ENCODE measurements around the gene TGFBR3L. TPM values are rescaled to one million over a fixed set of nuclear protein-coding genes. Genes with fewer than 3 reads are reported as not detected.
"Not testable (repeated sequence)": the region's sequence is repeated elsewhere in the genome, so short reads cannot be mapped to it uniquely, and the experiment has no call there.

Gene TGFBR3L
- total RNA-seq, 2 experiments from 2014 or later, result 2.6 to 3.2 TPM

DNA sequence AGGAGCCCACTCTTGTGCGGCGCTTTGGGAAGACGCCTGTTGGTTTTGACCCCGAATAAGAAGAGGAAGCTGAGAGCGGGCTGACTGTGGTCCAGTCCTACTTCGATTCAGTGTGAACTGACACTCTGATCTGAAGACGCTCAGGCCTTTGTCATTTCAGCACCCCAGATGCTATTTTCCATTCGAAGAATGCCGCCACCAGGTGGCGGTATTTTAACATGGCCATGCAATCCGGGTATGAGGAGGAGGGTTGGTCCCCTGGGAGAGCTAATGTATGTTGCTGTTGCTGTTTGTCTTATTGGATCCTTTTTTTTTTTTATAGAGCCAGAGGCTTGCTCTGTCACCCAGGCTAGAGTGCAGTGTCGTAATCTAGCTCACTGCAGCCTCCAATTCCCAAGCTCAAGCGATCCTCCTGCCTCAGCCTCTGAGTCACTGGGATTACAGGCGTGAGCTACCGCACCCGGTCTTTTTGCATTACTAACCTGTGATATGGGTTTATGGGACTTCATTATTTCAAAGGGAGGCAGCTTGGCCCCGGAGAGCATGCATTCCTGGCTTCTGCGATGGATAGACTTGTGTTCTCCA lies 29.6 kb downstream of the TGFBR3L start:
- intact Hi-C loops (cut with DNase I, micrococcal nuclease), result loop anchor here (1.0 to 10.0 kb wide), 6 partner anchors 58 to 378 kb away; partner anchors contain the start of genes ELAVL1 (in 1 of the 2), NDUFA7 (in 1 of the 2) and RPS28 (in 1 of the 2)
- Mint-ChIP-seq H3K27me3 (no peaks in the 10 kb centered on the region), H3K36me3 (ENCODE audit: low read depth) (peaks cover 14% of the 10 kb centered on the region), H3K4me3 (peak overlapping the region; percentile 90), H3K9me3 (ENCODE audit: low read depth) (no peaks in the 10 kb centered on the region), H3K27ac (peak overlapping the region; percentile 90), H3K4me1 (peaks cover 27% of the 10 kb centered on the region)
- ChIA-PET CTCF (interaction anchor here (0.5 to 2.4 kb wide), 33 partner anchors 14 to 593 kb away, joined by 3 to 24 read pairs (median 4); partner anchors contain the start of genes CTXN1, ELAVL1, MAP2K7 and MARCHF2), POLR2A (interaction anchor here (0.5 to 2.3 kb wide), 12 partner anchors 15 to 763 kb away, joined by 3 to 17 read pairs (median 4); partner anchors contain the start of genes MAP2K7, PET100, SNAPC2 and XAB2)
- peak; percentile 94 for DNase-seq
- ATAC-seq, result peak; percentile 52

- H3K9me3 Mint-ChIP-seq (ENCODE audit: low read depth), result no peaks in the 10 kb centered on the region
- no peak for DNase-seq
- no peak overlapping the region for H3K4me3 Mint-ChIP-seq
- ChIA-PET POLR2A (no interaction called here), CTCF (interaction anchor here (0.5 kb wide), 1 partner anchor 50 kb away, joined by 3 read pairs; no protein-coding TSS in a partner anchor)
- H3K4me1 Mint-ChIP-seq, result peaks cover 10% of the 10 kb centered on the region
- no peak overlapping the region for H3K27ac Mint-ChIP-seq
- intact Hi-C loops (cut with DNase I, micrococcal nuclease), result loop anchor here in 1 of 2 experiments (10.0 kb wide), 1 partner anchor 307 kb away; no protein-coding TSS in a partner anchor
- peaks cover 3% of the 10 kb centered on the region for H3K36me3 Mint-ChIP-seq (ENCODE audit: low read depth)
- no peaks in the 10 kb centered on the region for H3K27me3 Mint-ChIP-seq
- no peak for ATAC-seq
These were observed 33.3 kb downstream of the TGFBR3L start for GRCh38 chr19:7947939-7948338.

DNA sequence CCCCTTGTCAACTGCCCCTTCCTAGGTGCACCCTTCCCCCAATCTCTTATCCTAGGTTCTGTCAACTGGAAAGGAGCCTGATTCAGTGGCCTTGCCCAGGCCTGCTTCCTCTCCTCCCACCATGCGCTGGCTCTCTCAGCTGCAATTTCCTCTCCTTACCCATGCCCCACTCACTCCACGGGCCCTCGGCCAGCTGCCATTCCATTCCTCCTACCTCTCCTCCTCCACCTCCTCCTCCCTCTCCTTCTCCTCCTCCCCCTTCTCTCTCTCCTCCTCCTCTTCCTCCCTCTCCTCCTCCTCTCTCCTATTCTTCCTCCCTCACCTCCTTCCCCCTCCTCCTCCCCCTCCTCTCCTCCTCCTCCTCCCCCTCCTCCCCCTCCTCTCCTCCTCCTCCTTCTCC lies 38.4 kb downstream of the TGFBR3L start:
- POLR2A ChIA-PET, result no interaction called here
- CTCF ChIA-PET, result no interaction called here

DNA sequence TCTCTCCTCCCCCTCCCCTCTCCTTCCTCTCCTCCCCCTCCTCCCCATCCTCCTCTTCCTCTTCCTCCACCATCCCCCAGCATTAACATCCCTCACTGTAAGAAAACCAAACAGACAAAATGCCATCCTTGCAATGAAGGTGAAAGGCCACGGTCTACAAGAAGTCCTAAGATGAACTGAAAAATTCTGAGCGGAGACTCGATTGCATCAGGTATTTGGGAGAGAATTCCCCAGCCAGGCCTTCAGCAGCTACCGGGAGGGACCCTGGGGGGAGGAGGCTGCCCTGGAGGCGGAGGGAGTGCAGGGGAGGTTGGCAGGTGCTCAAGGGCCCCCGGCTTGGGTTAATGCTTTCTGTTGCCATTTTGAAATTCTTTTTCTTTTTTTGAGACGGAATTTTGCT lies 38.9 kb downstream of the TGFBR3L start:
- H3K4me3 Mint-ChIP-seq, result no peak overlapping the region
- no peak overlapping the region for H3K27ac Mint-ChIP-seq
- ATAC-seq, result no peak
- DNase-seq, result no peak
- ChIA-PET POLR2A (interaction anchor here (0.6 kb wide), 1 partner anchor 288 kb away, joined by 4 read pairs; no protein-coding TSS in a partner anchor), CTCF (no interaction called here)
- H3K4me1 Mint-ChIP-seq, result no peaks in the 10 kb centered on the region
- no peaks in the 10 kb centered on the region for H3K36me3 Mint-ChIP-seq (ENCODE audit: low read depth)
- intact Hi-C loops (cut with DNase I, micrococcal nuclease), result no loop called here
- H3K27me3 Mint-ChIP-seq, result no peaks in the 10 kb centered on the region
- H3K9me3 Mint-ChIP-seq (ENCODE audit: low read depth), result no peaks in the 10 kb centered on the region

More for the DNA sequence above, 38.4 kb downstream of the TGFBR3L start:
- ATAC-seq (no peak), DNase-seq (no peak)
- Mint-ChIP-seq H3K4me3 (no peak overlapping the region), H3K36me3 (ENCODE audit: low read depth) (no peaks in the 10 kb centered on the region), H3K9me3 (ENCODE audit: low read depth) (no peaks in the 10 kb centered on the region), H3K4me1 (no peaks in the 10 kb centered on the region), H3K27ac (no peak overlapping the region), H3K27me3 (no peaks in the 10 kb centered on the region)
- intact Hi-C loops (cut with DNase I, micrococcal nuclease), result no loop called here

DNA sequence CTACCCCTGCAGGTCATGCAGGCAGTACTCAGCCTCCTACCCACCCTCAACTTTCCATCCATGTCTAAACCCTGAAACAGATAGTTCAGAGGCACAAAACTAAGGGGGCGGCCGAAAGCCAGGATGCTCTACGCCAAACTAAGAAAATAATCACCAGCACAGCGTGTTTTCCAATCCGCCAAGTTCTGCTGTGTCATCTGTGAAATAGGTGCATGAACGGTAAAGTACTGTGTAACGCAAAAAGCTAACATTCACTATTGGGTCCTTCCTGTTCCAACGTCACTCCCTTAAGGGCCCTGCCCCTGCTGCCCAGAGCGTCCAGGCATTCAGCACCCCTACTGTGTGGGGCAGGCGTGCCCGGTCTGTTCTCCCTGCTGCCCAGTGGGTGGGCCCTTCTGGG lies 41.1 kb downstream of the TGFBR3L start:
- Mint-ChIP-seq H3K4me3 (no peak overlapping the region), H3K4me1 (no peaks in the 10 kb centered on the region), H3K36me3 (ENCODE audit: low read depth) (no peaks in the 10 kb centered on the region), H3K27me3 (no peaks in the 10 kb centered on the region), H3K9me3 (ENCODE audit: low read depth) (no peaks in the 10 kb centered on the region), H3K27ac (no peak overlapping the region)
- intact Hi-C loops (cut with DNase I, micrococcal nuclease), result no loop called here
- ChIA-PET CTCF (no interaction called here), POLR2A (interaction anchor here (0.6 kb wide), 1 partner anchor 358 kb away, joined by 4 read pairs; no protein-coding TSS in a partner anchor)
- ATAC-seq (no peak), DNase-seq (no peak)

DNA sequence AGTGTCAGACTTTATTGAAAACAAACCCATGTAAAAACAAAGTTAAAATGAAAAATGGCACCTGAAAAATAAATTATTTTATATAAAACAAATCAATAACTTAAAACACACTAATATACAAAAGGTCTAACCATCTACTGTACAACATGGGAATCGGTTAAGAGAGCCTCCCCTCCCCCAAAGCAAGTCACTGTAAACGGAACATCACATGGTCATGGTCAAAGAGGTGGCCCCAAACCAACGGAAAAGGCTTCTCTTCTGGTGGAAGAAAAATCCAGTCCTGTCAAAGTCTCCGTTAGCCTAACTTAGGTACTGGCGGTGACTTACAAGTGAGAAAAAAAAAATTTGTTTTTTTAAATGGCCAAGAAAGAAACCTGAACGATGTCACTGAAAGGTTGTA lies 44.6 kb downstream of the TGFBR3L start:
- ATAC-seq (no peak), DNase-seq (no peak)
- ChIA-PET POLR2A (interaction anchor here (1.4 kb wide), 1 partner anchor 16 kb away, joined by 4 read pairs; the partner anchor contains the start of gene TIMM44), CTCF (interaction anchor here (0.6 to 1.0 kb wide), 2 partner anchors 15 to 30 kb away, joined by 3 to 6 read pairs; no protein-coding TSS in a partner anchor)
- peak overlapping the region; percentile 37 for H3K27ac Mint-ChIP-seq
- H3K9me3 Mint-ChIP-seq (ENCODE audit: low read depth), result no peaks in the 10 kb centered on the region
- intact Hi-C loops (cut with DNase I, micrococcal nuclease), result no loop called here
- H3K36me3 Mint-ChIP-seq (ENCODE audit: low read depth), result peaks cover 12% of the 10 kb centered on the region
- H3K4me1 Mint-ChIP-seq, result no peaks in the 10 kb centered on the region
- H3K27me3 Mint-ChIP-seq, result no peaks in the 10 kb centered on the region
- H3K4me3 Mint-ChIP-seq, result no peak overlapping the region

DNA sequence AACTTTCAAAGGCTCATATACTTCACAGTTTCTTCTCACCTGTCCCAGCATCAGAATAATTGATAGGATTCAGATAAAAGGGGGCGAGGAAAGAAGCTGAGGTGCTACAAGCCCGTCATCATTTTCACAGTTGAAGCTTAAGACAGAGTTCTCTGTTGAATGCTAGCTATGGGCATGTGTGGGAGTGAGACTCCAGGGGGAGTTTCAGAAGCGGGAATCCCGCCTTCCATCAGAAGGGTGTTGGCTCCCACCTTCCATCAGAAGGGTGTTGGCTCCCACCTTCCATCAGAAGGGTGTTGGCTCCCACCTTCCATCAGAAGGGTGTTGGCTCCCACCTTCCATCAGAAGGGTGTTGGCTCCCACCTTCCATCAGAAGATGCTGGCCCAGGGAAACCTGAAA lies 46.5 kb downstream of the TGFBR3L start:
- intact Hi-C loops (cut with DNase I, micrococcal nuclease); H3K9me3 Mint-ChIP-seq (ENCODE audit: low read depth); DNase-seq; H3K27ac Mint-ChIP-seq; CTCF ChIA-PET; H3K4me1 Mint-ChIP-seq; H3K27me3 Mint-ChIP-seq; H3K4me3 Mint-ChIP-seq; ATAC-seq: not testable (repeated sequence)
- peaks cover 12% of the 10 kb centered on the region for H3K36me3 Mint-ChIP-seq (ENCODE audit: low read depth)
- POLR2A ChIA-PET, result interaction anchor here (0.6 kb wide), 1 partner anchor 43 kb away, joined by 4 read pairs; no protein-coding TSS in a partner anchor

- Mint-ChIP-seq H3K4me1 (no peaks in the 10 kb centered on the region), H3K27me3 (no peaks in the 10 kb centered on the region), H3K9me3 (ENCODE audit: low read depth) (no peaks in the 10 kb centered on the region), H3K27ac (no peak overlapping the region), H3K4me3 (no peak overlapping the region), H3K36me3 (ENCODE audit: low read depth) (peaks cover 16% of the 10 kb centered on the region)
- ATAC-seq (no peak), DNase-seq (no peak)
- ChIA-PET CTCF (no interaction called here), POLR2A (no interaction called here)
- intact Hi-C loops (cut with DNase I, micrococcal nuclease), result no loop called here
These were observed 47.4 kb downstream of the TGFBR3L start for GRCh38 chr19:7961920-7962626.

GRCh38 chr19:7962644-7963268 lies 48.1 kb downstream of the TGFBR3L start:
- H3K36me3 Mint-ChIP-seq (ENCODE audit: low read depth), result peaks cover 22% of the 10 kb centered on the region
- no peak overlapping the region for H3K4me3 Mint-ChIP-seq
- H3K9me3 Mint-ChIP-seq (ENCODE audit: low read depth), result no peaks in the 10 kb centered on the region
- DNase-seq (no peak), ATAC-seq (no peak)
- H3K27me3 Mint-ChIP-seq, result no peaks in the 10 kb centered on the region
- no peaks in the 10 kb centered on the region for H3K4me1 Mint-ChIP-seq
- H3K27ac Mint-ChIP-seq, result no peak overlapping the region
- intact Hi-C loops (cut with DNase I, micrococcal nuclease), result no loop called here
- POLR2A ChIA-PET, result no interaction called here
- CTCF ChIA-PET, result no interaction called here

GRCh38 chr19:7963566-7963965 lies 48.9 kb downstream of the TGFBR3L start:
- Mint-ChIP-seq H3K4me3 (no peak overlapping the region), H3K36me3 (ENCODE audit: low read depth) (peaks cover 24% of the 10 kb centered on the region), H3K27me3 (no peaks in the 10 kb centered on the region), H3K27ac (no peak overlapping the region), H3K4me1 (no peaks in the 10 kb centered on the region), H3K9me3 (ENCODE audit: low read depth) (no peaks in the 10 kb centered on the region)
- intact Hi-C loops (cut with DNase I, micrococcal nuclease), result no loop called here
- DNase-seq, result no peak
- ChIA-PET POLR2A (no interaction called here), CTCF (interaction anchor here (0.5 kb wide), 1 partner anchor 361 kb away, joined by 3 read pairs; no protein-coding TSS in a partner anchor)
- no peak for ATAC-seq

- no peaks in the 10 kb centered on the region for H3K9me3 Mint-ChIP-seq (ENCODE audit: low read depth)
These were observed 50.7 kb downstream of the TGFBR3L start for GRCh38 chr19:7965259-7965841.

More at GRCh38 chr19:7965259-7965841, 50.7 kb downstream of the TGFBR3L start:
- ATAC-seq (no peak), DNase-seq (no peak)
- H3K4me1 Mint-ChIP-seq, result no peaks in the 10 kb centered on the region
- no peak overlapping the region for H3K27ac Mint-ChIP-seq
- ChIA-PET POLR2A (no interaction called here), CTCF (no interaction called here)
- peaks cover 26% of the 10 kb centered on the region for H3K36me3 Mint-ChIP-seq (ENCODE audit: low read depth)
- no peak overlapping the region for H3K4me3 Mint-ChIP-seq
- H3K27me3 Mint-ChIP-seq, result no peaks in the 10 kb centered on the region
- intact Hi-C loops (cut with DNase I, micrococcal nuclease), result no loop called here
